ENCODE results near the gene EXOSC5.

EXOSC5 gene

GRCh38 chr19:41430922-41431321 is 33.8 kb upstream of the EXOSC5 start:
- no peak overlapping the region for H3K27ac ChIP-seq (ENCODE audit: low read depth, low read length)
- no peaks in the 10 kb centered on the region for H3K27me3 ChIP-seq (ENCODE audit: low read length)
- no peaks in the 10 kb centered on the region for H3F3A ChIP-seq (ENCODE audit: insufficient read depth)
- H3K9me2 ChIP-seq (replicated peaks; ENCODE audit: insufficient read depth, low read length): no peaks in the 10 kb centered on the region
- H3K9ac ChIP-seq (ENCODE audit: low read length): no peak overlapping the region
- H3K4me3 ChIP-seq (ENCODE audit: insufficient read depth, low read length, poor library complexity, severe bottlenecking): no peak overlapping the region
- no peak overlapping the region for H3K4me2 ChIP-seq (ENCODE audit: low read depth, low read length, poor library complexity, severe bottlenecking)
- H3K9me3 ChIP-seq (ENCODE audit: insufficient read depth, low read length): no peaks in the 10 kb centered on the region
- H3K36me3 ChIP-seq (ENCODE audit: low read length): no peaks in the 10 kb centered on the region; the same call in 1 of the 2 replicates
- no peak for TF ChIP-seq EZH2phosphoT487 (conservative IDR thresholded peaks at IDR 0.05; ENCODE audit: low read length)
- TF ChIP-seq, protein P1, sequence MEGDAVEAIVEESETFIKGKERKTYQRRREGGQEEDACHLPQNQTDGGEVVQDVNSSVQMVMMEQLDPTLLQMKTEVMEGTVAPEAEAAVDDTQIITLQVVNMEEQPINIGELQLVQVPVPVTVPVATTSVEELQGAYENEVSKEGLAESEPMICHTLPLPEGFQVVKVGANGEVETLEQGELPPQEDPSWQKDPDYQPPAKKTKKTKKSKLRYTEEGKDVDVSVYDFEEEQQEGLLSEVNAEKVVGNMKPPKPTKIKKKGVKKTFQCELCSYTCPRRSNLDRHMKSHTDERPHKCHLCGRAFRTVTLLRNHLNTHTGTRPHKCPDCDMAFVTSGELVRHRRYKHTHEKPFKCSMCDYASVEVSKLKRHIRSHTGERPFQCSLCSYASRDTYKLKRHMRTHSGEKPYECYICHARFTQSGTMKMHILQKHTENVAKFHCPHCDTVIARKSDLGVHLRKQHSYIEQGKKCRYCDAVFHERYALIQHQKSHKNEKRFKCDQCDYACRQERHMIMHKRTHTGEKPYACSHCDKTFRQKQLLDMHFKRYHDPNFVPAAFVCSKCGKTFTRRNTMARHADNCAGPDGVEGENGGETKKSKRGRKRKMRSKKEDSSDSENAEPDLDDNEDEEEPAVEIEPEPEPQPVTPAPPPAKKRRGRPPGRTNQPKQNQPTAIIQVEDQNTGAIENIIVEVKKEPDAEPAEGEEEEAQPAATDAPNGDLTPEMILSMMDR (IDR thresholded peaks at IDR 0.05; ENCODE audit: insufficient read depth, low read length, poor library complexity, severe bottlenecking): no peak
- H4K20me1 ChIP-seq (ENCODE audit: low read depth, low read length): no peaks in the 10 kb centered on the region
- H3K79me2 ChIP-seq (ENCODE audit: insufficient read depth, low read length): no peaks in the 10 kb centered on the region
- H2AFZ ChIP-seq (ENCODE audit: low read depth, low read length, severe bottlenecking): no peak overlapping the region

DNA sequence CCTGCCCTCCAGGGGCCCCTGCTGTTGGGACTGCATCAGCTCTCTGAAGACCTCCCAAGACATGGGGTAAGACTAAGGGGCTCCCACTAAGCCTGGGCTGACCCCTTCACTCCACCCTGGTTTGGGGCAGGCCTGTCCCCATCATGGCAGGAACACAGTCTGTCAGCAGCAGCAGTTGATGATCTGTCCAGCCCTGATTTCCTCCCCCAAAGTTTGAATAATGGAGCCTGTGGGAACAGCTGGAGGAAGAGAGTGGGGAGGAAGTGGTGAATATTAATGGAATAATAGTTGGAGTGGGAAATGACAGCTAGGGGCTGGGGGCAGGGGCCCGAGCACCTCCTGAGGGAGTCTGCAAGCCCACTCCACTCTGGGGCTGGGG is 31.3 kb upstream of the EXOSC5 start:
- H3K4me2 ChIP-seq (ENCODE audit: low read depth, low read length, poor library complexity, severe bottlenecking): no peak overlapping the region

DNA sequence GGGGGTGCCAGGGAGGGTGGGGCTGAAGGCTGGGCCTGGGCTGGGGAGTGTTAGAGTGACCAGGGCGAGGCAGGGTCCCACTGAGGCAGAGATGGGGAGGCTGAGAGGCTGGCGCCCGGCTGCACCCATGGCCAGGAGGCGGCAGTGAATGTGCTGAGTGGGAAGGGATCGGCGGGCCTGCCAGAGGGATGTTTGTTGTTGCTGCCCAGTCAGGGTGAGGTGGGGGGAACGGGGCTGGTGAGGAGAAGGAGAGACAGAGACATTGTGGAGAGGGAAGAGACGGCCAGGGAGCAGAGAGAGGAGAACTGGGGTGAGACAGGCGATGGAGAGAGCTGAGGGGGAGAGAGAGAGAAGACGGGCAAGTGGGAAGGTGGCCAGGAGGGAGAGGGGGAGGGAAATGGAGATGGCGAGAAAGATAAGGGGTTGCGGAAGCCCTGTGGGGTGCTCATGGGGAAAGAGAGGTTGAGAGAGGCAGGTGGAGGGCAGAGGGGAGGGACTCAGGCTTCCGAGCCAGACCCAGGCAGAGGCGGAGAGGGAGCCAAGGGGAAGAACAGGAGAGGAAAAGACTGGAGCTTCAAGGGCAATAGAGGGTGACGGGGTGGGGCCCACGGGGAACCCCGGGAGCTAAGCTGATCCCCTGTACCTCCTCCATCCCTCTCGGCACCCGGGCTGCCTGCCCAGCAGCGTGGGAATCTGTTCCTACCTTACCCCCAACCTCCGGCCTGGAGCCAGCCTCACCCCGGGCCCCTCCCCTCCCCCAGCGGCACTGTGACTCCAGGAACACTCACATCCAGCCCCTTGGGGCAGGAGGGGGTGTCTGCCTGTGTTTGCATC is 30.7 kb upstream of the EXOSC5 start:
- Histone ChIP-seq H3F3A (ENCODE audit: insufficient read depth) (no peaks in the 10 kb centered on the region), H3K79me2 (ENCODE audit: insufficient read depth, low read length) (no peaks in the 10 kb centered on the region), H3K4me2 (ENCODE audit: low read depth, low read length, poor library complexity, severe bottlenecking) (no peak overlapping the region), H3K9me3 (ENCODE audit: insufficient read depth, low read length) (no peaks in the 10 kb centered on the region), H3K36me3 (ENCODE audit: low read length) (no peaks in the 10 kb centered on the region), H3K9ac (ENCODE audit: low read length) (no peak overlapping the region), H3K27ac (ENCODE audit: low read depth, low read length) (no peak overlapping the region), H4K20me1 (ENCODE audit: low read depth, low read length) (no peaks in the 10 kb centered on the region), H3K27me3 (ENCODE audit: low read length) (no peaks in the 10 kb centered on the region), H3K4me3 (ENCODE audit: insufficient read depth, low read length, poor library complexity, severe bottlenecking) (no peak overlapping the region), H2AFZ (ENCODE audit: low read depth, low read length, severe bottlenecking) (no peak overlapping the region), H3K9me2 (replicated peaks; ENCODE audit: insufficient read depth, low read length) (no peaks in the 10 kb centered on the region)
- TF ChIP-seq, protein P1 (IDR thresholded peaks at IDR 0.05; ENCODE audit: insufficient read depth, low read length, poor library complexity, severe bottlenecking): no peak
- no peak for TF ChIP-seq EZH2phosphoT487 (conservative IDR thresholded peaks at IDR 0.05; ENCODE audit: low read length)

More for the DNA sequence above, 31.3 kb upstream of the EXOSC5 start:
- Histone ChIP-seq H3K4me3 (ENCODE audit: insufficient read depth, low read length, poor library complexity, severe bottlenecking) (no peak overlapping the region), H4K20me1 (ENCODE audit: low read depth, low read length) (no peaks in the 10 kb centered on the region), H3K79me2 (ENCODE audit: insufficient read depth, low read length) (no peaks in the 10 kb centered on the region), H3K27me3 (ENCODE audit: low read length) (no peaks in the 10 kb centered on the region), H3K27ac (ENCODE audit: low read depth, low read length) (no peak overlapping the region), H3K9ac (ENCODE audit: low read length) (no peak overlapping the region), H2AFZ (ENCODE audit: low read depth, low read length, severe bottlenecking) (no peak overlapping the region), H3K9me3 (ENCODE audit: insufficient read depth, low read length) (no peaks in the 10 kb centered on the region), H3K36me3 (ENCODE audit: low read length) (no peaks in the 10 kb centered on the region), H3F3A (ENCODE audit: insufficient read depth) (no peaks in the 10 kb centered on the region), H3K9me2 (replicated peaks; ENCODE audit: insufficient read depth, low read length) (no peaks in the 10 kb centered on the region)
- TF ChIP-seq EZH2phosphoT487 (conservative IDR thresholded peaks at IDR 0.05; ENCODE audit: low read length): no peak
- TF ChIP-seq, protein P1 (IDR thresholded peaks at IDR 0.05; ENCODE audit: insufficient read depth, low read length, poor library complexity, severe bottlenecking): no peak

Data from SU-DHL-6 (cell line).